GM18951 (cell line): Measurements from ENCODE around the gene TDRD9.

Experiments used
- POLR2A ChIP-seq: IDR thresholded peaks from 4 replicates; pipeline ENCODE4 v1.6.1; 2011; ENCODE audit warnings: mild to moderate bottlenecking; ENCODE audit not compliant: insufficient read length, insufficient read depth; ENCODE audit errors: extremely low read depth
- in situ Hi-C: fragments of 300-500 bp; cut with MboI; formaldehyde crosslinking; loops from one replicate; pipeline ENCODE4 v1.12.0; 2022; ENCODE audit warnings: low sequenced_read_pairs, mixed read lengths, inconsistent platforms; ENCODE audit not compliant: unreplicated experiment

TDRD9 gene

GRCh38 chr14:104044016-104044415 is 115.8 kb downstream of the TDRD9 start:
- no peak for TF ChIP-seq POLR2A
- in situ Hi-C loops, result no loop called here

- TF ChIP-seq POLR2A, result no peak
- in situ Hi-C loops, result no loop called here
These were observed 119.5 kb downstream of the TDRD9 start for GRCh38 chr14:104047761-104048160.

GRCh38 chr14:104048758-104049507 is 120.7 kb downstream of the TDRD9 start:
- in situ Hi-C loops, result no loop called here
- TF ChIP-seq POLR2A, result no peak

GRCh38 chr14:104049576-104050240 is 121.5 kb downstream of the TDRD9 start:
- in situ Hi-C loops, result no loop called here
- no peak for TF ChIP-seq POLR2A

- in situ Hi-C loops, result no loop called here
- no peak for TF ChIP-seq POLR2A
These were observed 123.0 kb downstream of the TDRD9 start for GRCh38 chr14:104051092-104051813.

GRCh38 chr14:104054222-104054905 is 126.1 kb downstream of the TDRD9 start:
- TF ChIP-seq POLR2A, result no peak
- in situ Hi-C loops, result no loop called here

GRCh38 chr14:104062281-104062680 is 134.0 kb downstream of the TDRD9 start:
- in situ Hi-C loops, result no loop called here

GRCh38 chr14:104064003-104064402 is 135.7 kb downstream of the TDRD9 start:
- no peak for TF ChIP-seq POLR2A
- in situ Hi-C loops, result no loop called here

More at GRCh38 chr14:104062281-104062680, 134.0 kb downstream of the TDRD9 start:
- no peak for TF ChIP-seq POLR2A

GRCh38 chr14:104066279-104066678 is 138.0 kb downstream of the TDRD9 start:
- in situ Hi-C loops, result no loop called here
- TF ChIP-seq POLR2A, result no peak

- no peak for TF ChIP-seq POLR2A
These were observed 138.6 kb downstream of the TDRD9 start for GRCh38 chr14:104066719-104067295.

GRCh38 chr14:104069541-104069940 is 141.3 kb downstream of the TDRD9 start:
- no peak for TF ChIP-seq POLR2A
- in situ Hi-C loops, result no loop called here

More at GRCh38 chr14:104066719-104067295, 138.6 kb downstream of the TDRD9 start:
- in situ Hi-C loops, result no loop called here

- in situ Hi-C loops, result no loop called here
- no peak for TF ChIP-seq POLR2A
These were observed 144.3 kb downstream of the TDRD9 start for GRCh38 chr14:104072586-104072985.

- no peak for TF ChIP-seq POLR2A
- in situ Hi-C loops, result no loop called here
These were observed 145.5 kb downstream of the TDRD9 start for GRCh38 chr14:104073764-104074163.
